GM12878 (cell line): ENCODE data around the gene PSMA1. TPM values are rescaled to one million over a fixed set of nuclear protein-coding genes. Genes with fewer than 3 reads are reported as not detected.

Source experiments
- ATAC-seq: fragments of 200-7000 bp; cut with Tn5 transposase; 3 replicates; pipeline ENCODE4 v1.9.1; 2020; ENCODE audit warnings: mild to moderate bottlenecking, moderate library complexity
- BruUV-seq: library from RNA; stranded (reverse); fragments of 400-500 nt; replicated peaks from 2 replicates; lab custom pipeline; 2021; lab: Mats Ljungman, UMichigan
- CTCF ChIA-PET: fragments of 300-600 bp; sonication (Branson Sonifier 250); formaldehyde crosslinking; extraction: SDS; loops from one replicate; lab custom pipeline; 2021; ENCODE audit warnings: inconsistent platforms; lab: Yijun Ruan, JAX
- POLR2A ChIA-PET: fragments of 350-600 bp; formaldehyde crosslinking; extraction: SDS; loops from one replicate; lab custom pipeline; 2021; ENCODE audit warnings: inconsistent platforms; lab: Charles Lee
- RAD21 ChIA-PET: fragments of 300-600 bp; sonication (Branson Sonifier 250); formaldehyde crosslinking; loops from one replicate; lab custom pipeline; 2023; ENCODE audit warnings: antibody characterized with exemption; ENCODE audit not compliant: unreplicated experiment; lab: Charles Lee
- SMC1A ChIA-PET: fragments of 300-600 bp; sonication (Branson Sonifier 250); formaldehyde crosslinking; loops from one replicate; lab custom pipeline; 2023; ENCODE audit not compliant: unreplicated experiment, uncharacterized antibody; lab: Charles Lee
- DNase-seq: peaks from one replicate; pipeline ENCODE4 v3.0.0-alpha.2; 2011; ENCODE audit warnings: low read depth, low spot score
- FAIRE-seq: peaks from 3 replicates; lab custom pipeline; 2011; peaks lifted over from hg19 to GRCh38; lab: Jason Lieb, UNC
- H2AFZ ChIP-seq: 2 replicates; pipeline ENCODE4 v1.6.0; 2011; ENCODE audit warnings: low read depth, low read length, control low read depth; ENCODE audit not compliant: control insufficient read depth
- H3K27ac ChIP-seq: 2 replicates; pipeline ENCODE4 v1.5.1; 2011; ENCODE audit warnings: control low read depth; ENCODE audit not compliant: control insufficient read depth, insufficient read depth
- H3K27me3 ChIP-seq, 2 experiments: replicated peaks in 1 of 2; 2 replicates each; pipeline versions ENCODE4 v1.6.0 to v1.6.1; 2011; ENCODE audit warnings: low read length in 1 of 2; ENCODE audit not compliant: control insufficient read depth in 2 of 2, insufficient read depth in 2 of 2
- H3K36me3 ChIP-seq, 2 experiments: 2 replicates each; pipeline ENCODE4 v1.5.1; 2011; ENCODE audit warnings: low read length in 1 of 2; ENCODE audit not compliant: control insufficient read depth in 2 of 2, insufficient read depth in 2 of 2
- H3K4me1 ChIP-seq: 2 replicates; pipeline ENCODE4 v1.6.1; 2011; ENCODE audit warnings: mild to moderate bottlenecking, low read length, moderate library complexity, mixed read lengths; ENCODE audit not compliant: control insufficient read depth, insufficient read depth
- H3K4me2 ChIP-seq: 2 replicates; pipeline ENCODE4 v1.6.0; 2011; ENCODE audit warnings: control low read depth; ENCODE audit not compliant: control insufficient read depth, insufficient read depth
- H3K4me3 ChIP-seq: fragments of 200-600 bp; sonication (generic); 2 replicates; pipeline ENCODE4 v1.5.1; 2016
- H3K79me2 ChIP-seq: 2 replicates; pipeline ENCODE4 v1.6.0; 2011; ENCODE audit warnings: low read length; ENCODE audit not compliant: control insufficient read depth, insufficient read depth
- H3K9ac ChIP-seq: 2 replicates; pipeline ENCODE4 v1.8.0; 2011; ENCODE audit warnings: low read length, control low read depth, mixed read lengths; ENCODE audit not compliant: control insufficient read depth, insufficient read depth
- H3K9me3 ChIP-seq: replicated peaks from 3 replicates; pipeline ENCODE4 v1.5.1; 2011; ENCODE audit warnings: mild to moderate bottlenecking, low read length; ENCODE audit not compliant: control insufficient read depth, insufficient read depth
- H4K20me1 ChIP-seq: 2 replicates; pipeline ENCODE4 v1.6.0; 2011; ENCODE audit not compliant: control insufficient read depth, insufficient read depth
- MXI1 ChIP-seq: fragments of 150-350 bp; IDR thresholded peaks from 2 replicates; pipeline ENCODE4 v1.6.1; 2011; ENCODE audit warnings: low read depth, mild to moderate bottlenecking, inconsistent platforms, low read length, improper control_type of control experiment
- SREBF2 ChIP-seq: IDR thresholded peaks from 2 replicates; pipeline ENCODE4 v1.6.1; 2012; ENCODE audit warnings: mild to moderate bottlenecking, low read length
- TAF1 ChIP-seq: IDR thresholded peaks from 2 replicates; pipeline ENCODE4 v1.6.1; 2011; ENCODE audit warnings: mild to moderate bottlenecking, low read depth, low read length, borderline replicate concordance
- TARDBP ChIP-seq: IDR thresholded peaks from 2 replicates; pipeline ENCODE4 v1.6.1; 2016; ENCODE audit warnings: borderline replicate concordance
- WRNIP1 ChIP-seq: IDR thresholded peaks from 2 replicates; pipeline ENCODE4 v1.6.1; 2011; ENCODE audit warnings: low read depth, low read length, improper control_type of control experiment, borderline replicate concordance
- WGBS: methylation state at CpG from one replicate; pipeline ENCODE4 v1.1.6; 2016; ENCODE audit warnings: low lambda C conversion rate; ENCODE audit not compliant: insufficient replicate concordance, insufficient coverage; ENCODE audit errors: missing lambda C conversion rate; 5-methylcytosine and 5-hydroxymethylcytosine counted together
- in situ Hi-C: fragments of 300-500 bp; cut with MboI; formaldehyde crosslinking; loops from 9 replicates; pipeline ENCODE4 v1.14.3; 2018; ENCODE audit warnings: mixed read lengths
- intact Hi-C: fragments of 100-400 bp; cut with micrococcal nuclease; formaldehyde crosslinking; loops from one replicate; pipeline ENCODE4 v1.14.2; 2022; ENCODE audit not compliant: unreplicated experiment
- polyA plus RNA-seq, 11 experiments: library from polyadenylated mRNA; depleted of rRNA in 4 of 11; unstranded in 6 of 11; stranded (reverse) in 5 of 11; fragments of >200 nt; fragmentation: Nextera tagmentation in 4 of 11; fragmentation: Illumina TruSeq in 1 of 11; extraction: Ambion mirVana in 4 of 11; extraction: Trizol in 1 of 11; gene quantifications; 1 replicate in 1 of 11; 2 replicates in 10 of 11; pipeline versions ENCODE4 v1.2.1 to v1.2.3, GENCODE V29; 2011 to 2016; ENCODE audit warnings: inconsistent platforms in 2 of 11, missing spikeins in 2 of 11, low read depth in 1 of 11
- total RNA-seq, 4 experiments: library from RNA; depleted of rRNA in 3 of 4; stranded (reverse); fragments of >200 nt in 3 of 4; fragmentation: Illumina TruSeq in 1 of 4; extraction: Trizol in 1 of 4; gene quantifications; 2 replicates each; pipeline versions ENCODE4 v1.2.1 to v1.2.3, GENCODE V29; 2013 to 2021

PSMA1 gene
- total and polyA plus RNA-seq, 10 of the 15 experiments (the other 5 are each of a cell fraction or from before 2014, with no cell fraction given): 185 to 678 (median 299) TPM

GRCh38 chr11:14549891-14550290, 29.7 kb upstream of the PSMA1 start:
- intact Hi-C loops: no loop called here
- TF ChIP-seq TARDBP: no peak
- ATAC-seq (no peak), FAIRE-seq (no peak), DNase-seq (no peak)
- Histone ChIP-seq H3K4me3 (no peak overlapping the region), H3K4me2 (no peak overlapping the region), H3K36me3 (no peaks in the 10 kb centered on the region), H3K27ac (no peak overlapping the region), H3K27me3 (no peaks in the 10 kb centered on the region), H4K20me1 (no peaks in the 10 kb centered on the region), H2AFZ (no peak overlapping the region), H3K9ac (no peak overlapping the region), H3K4me1 (no peaks in the 10 kb centered on the region), H3K79me2 (no peaks in the 10 kb centered on the region), H3K9me3 (no peaks in the 10 kb centered on the region)
- in situ Hi-C loops: loop anchor here (25.0 kb wide), 1 partner anchor 212 kb away; no protein-coding TSS in a partner anchor
- no TSS peak for BruUV-seq
- CTCF ChIA-PET: interaction anchor here (0.7 kb wide), 1 partner anchor 11 kb away, joined by 3 read pairs; no protein-coding TSS in a partner anchor
- RAD21 ChIA-PET: no interaction called here
- WGBS: 44% methylated on average over 4 of the region's 4 CpGs
- POLR2A ChIA-PET: no interaction called here
- SMC1A ChIA-PET: interaction anchor here (0.7 kb wide), 1 partner anchor 17 kb away, joined by 3 read pairs; no protein-coding TSS in a partner anchor

GRCh38 chr11:14547440-14547839, 27.3 kb upstream of the PSMA1 start:
- no peaks in the 10 kb centered on the region for H3K9me3 ChIP-seq
- H3K9ac ChIP-seq: no peak overlapping the region
- intact Hi-C loops (no loop called here), in situ Hi-C loops (loop anchor here (25.0 kb wide), 1 partner anchor 215 kb away; no protein-coding TSS in a partner anchor)
- no peaks in the 10 kb centered on the region for H3K4me1 ChIP-seq
- WGBS: 45% methylated on average over 2 of the region's 2 CpGs
- no peaks in the 10 kb centered on the region for H4K20me1 ChIP-seq
- no peak overlapping the region for H3K4me2 ChIP-seq
- no peak for FAIRE-seq
- no peak for DNase-seq
- CTCF ChIA-PET: no interaction called here
- TF ChIP-seq TAF1 (no peak), WRNIP1 (no peak), MXI1 (no peak), SREBF2 (no peak)
- no peak overlapping the region for H2AFZ ChIP-seq
- H3K79me2 ChIP-seq: no peaks in the 10 kb centered on the region
- BruUV-seq: no TSS peak
- POLR2A ChIA-PET: no interaction called here
- ATAC-seq: no peak
- no peaks in the 10 kb centered on the region for H3K36me3 ChIP-seq
- SMC1A ChIA-PET: no interaction called here
- H3K27me3 ChIP-seq: no peaks in the 10 kb centered on the region
- no peak overlapping the region for H3K4me3 ChIP-seq
- RAD21 ChIA-PET: interaction anchor here (0.6 kb wide), 1 partner anchor 360 kb away, joined by 3 read pairs; no protein-coding TSS in a partner anchor
- no peak overlapping the region for H3K27ac ChIP-seq
